ENCODE data around the gene MAST4.

MAST4 gene

GRCh38 chr5:67216564-67216963, 620.4 kb downstream of the MAST4 start:
- DNase-seq (ENCODE audit: low read depth in 1 of 2, low spot score in 1 of 2): no peak

Data from stimulated activated CD4-positive, alpha-beta T cell treated with anti-CD3 and anti-CD28 coated beads, Interleukin-15, amount 100 ng/mL, for 1 hour (primary cell).